ENCODE data around the gene IPO4.

Gene IPO4

GRCh38 chr14:24171422-24172260 lies 17.0 kb downstream of the IPO4 start, which contains the start of gene REC8:
Gene REC8 (plus strand): TSS chr14:24172080. CDS start chr14:24172553, 473 bp downstream.
- TF ChIP-seq CTCF (conservative IDR thresholded peaks at IDR 0.05): no peak
- no peak within 1 kb of the TSS for H3K27ac ChIP-seq

GRCh38 chr14:24167469-24168114 lies 21.0 kb downstream of the IPO4 start:
- H3K27ac ChIP-seq: no peak overlapping the region

GRCh38 chr14:24165785-24166184 lies 22.8 kb downstream of the IPO4 start:
- no peak overlapping the region for H3K27ac ChIP-seq
- TF ChIP-seq CTCF (conservative IDR thresholded peaks at IDR 0.05): no peak

More at GRCh38 chr14:24167469-24168114, 21.0 kb downstream of the IPO4 start:
- no peak for TF ChIP-seq CTCF (conservative IDR thresholded peaks at IDR 0.05)

GRCh38 chr14:24164518-24164991 lies 24.1 kb downstream of the IPO4 start:
- no peak overlapping the region for H3K27ac ChIP-seq
- no peak for TF ChIP-seq CTCF (conservative IDR thresholded peaks at IDR 0.05)

GRCh38 chr14:24162093-24162492 lies 26.5 kb downstream of the IPO4 start:
- H3K27ac ChIP-seq: peak overlapping the region; percentile 62; the same call in 1 of the 2 replicates
- TF ChIP-seq CTCF (conservative IDR thresholded peaks at IDR 0.05): no peak

GRCh38 chr14:24160850-24161804 lies 27.5 kb downstream of the IPO4 start, which contains the start of gene IRF9:
Gene IRF9 (plus strand): TSS chr14:24161265. CDS start chr14:24162145, 880 bp downstream.
- H3K27ac ChIP-seq: peak within 1 kb of the TSS; percentile 62

More at GRCh38 chr14:24160850-24161804, 27.5 kb downstream of the IPO4 start, which contains the start of gene IRF9:
- TF ChIP-seq CTCF (conservative IDR thresholded peaks at IDR 0.05): peak; percentile 94
